Endodermal cell (in vitro differentiated cells): ENCODE results near the gene CCDC33. TPM values are rescaled to one million over a fixed set of nuclear protein-coding genes. Genes with fewer than 3 reads are reported as not detected.

Experiments
- DNase-seq: peaks from one replicate; pipeline ENCODE4 v3.0.0-alpha.2; 2017
- H3K27ac ChIP-seq: 2 replicates; pipeline ENCODE4 v1.5.1; 2013; ENCODE audit warnings: mild to moderate bottlenecking, low read depth, low read length, moderate library complexity
- H3K27me3 ChIP-seq: 2 replicates; pipeline ENCODE4 v1.6.1; 2013; ENCODE audit warnings: mild to moderate bottlenecking, low read length, moderate library complexity; ENCODE audit not compliant: insufficient read depth, control insufficient read depth, poor library complexity, severe bottlenecking
- H3K36me3 ChIP-seq: 2 replicates; pipeline ENCODE4 v1.7.0; 2013; ENCODE audit warnings: mild to moderate bottlenecking, low read length, moderate library complexity; ENCODE audit not compliant: control insufficient read depth, insufficient read depth
- H3K4me1 ChIP-seq: one replicate; pipeline ENCODE4 v1.7.0; 2013; ENCODE audit warnings: low read length; ENCODE audit not compliant: control insufficient read depth, insufficient read depth
- H3K4me3 ChIP-seq: 2 replicates; pipeline ENCODE4 v1.5.1; 2013; ENCODE audit warnings: mild to moderate bottlenecking, low read length, moderate library complexity
- H3K9ac ChIP-seq: 2 replicates; pipeline ENCODE4 v1.6.1; 2013; ENCODE audit warnings: mild to moderate bottlenecking, low read length, moderate library complexity; ENCODE audit not compliant: poor library complexity, severe bottlenecking; ENCODE audit errors: extremely low read depth
- H3K9me3 ChIP-seq: 2 replicates; pipeline ENCODE4 v1.6.1; 2013; ENCODE audit warnings: mild to moderate bottlenecking, low read length, moderate library complexity; ENCODE audit not compliant: control insufficient read depth
- H3K27ac Mint-ChIP-seq: 2 replicates; pipeline ENCODE4 v1.8.0; 2020; ENCODE audit warnings: mixed read lengths
- H3K27me3 Mint-ChIP-seq: 2 replicates; pipeline ENCODE4 v1.8.0; 2021; ENCODE audit warnings: mild to moderate bottlenecking, mixed read lengths; ENCODE audit not compliant: insufficient read depth
- H3K36me3 Mint-ChIP-seq: 2 replicates; pipeline ENCODE4 v1.8.0; 2020; ENCODE audit warnings: low read depth, mixed read lengths
- H3K4me1 Mint-ChIP-seq: 2 replicates; pipeline ENCODE4 v1.8.0; 2020; ENCODE audit warnings: mixed read lengths
- H3K4me3 Mint-ChIP-seq: 2 replicates; pipeline ENCODE4 v1.8.0; 2020; ENCODE audit warnings: mild to moderate bottlenecking, moderate library complexity, mixed read lengths
- H3K9me3 Mint-ChIP-seq: 2 replicates; pipeline ENCODE4 v1.8.0; 2020; ENCODE audit warnings: mild to moderate bottlenecking, mixed read lengths
- WGBS, 2 experiments: methylation state at CpG; one replicate each; pipeline versions ENCODE4 v1.1.5 to v1.1.7; 2013; ENCODE audit warnings: missing lambda C conversion rate in 2 of 2, mixed read lengths in 1 of 2; ENCODE audit not compliant: insufficient coverage in 1 of 2, insufficient read length in 1 of 2; 5-methylcytosine and 5-hydroxymethylcytosine counted together
- total RNA-seq, 2 donors: library from RNA; stranded (reverse); fragmentation: NEBNext Ultra II Directional in 1 of 2; extraction: Animal tissue kit (Norgen Biotek cat#: 25700) in 1 of 2; gene quantifications; 2 replicates in 1 of 2; 3 replicates in 1 of 2; pipeline ENCODE4 v1.2.1, GENCODE V29; 2021
- TF ChIP-seq, protein P1 (sequence below): fragments of 200-600 bp; sonication (generic); conservative IDR thresholded peaks from 2 replicates; pipeline ENCODE4 v1.5.0; 2021; ENCODE audit warnings: antibody characterized with exemption, mild to moderate bottlenecking

CCDC33 gene
- total RNA-seq, 2 donors from 2014 or later = 2.8 to 3.5 TPM

DNA sequence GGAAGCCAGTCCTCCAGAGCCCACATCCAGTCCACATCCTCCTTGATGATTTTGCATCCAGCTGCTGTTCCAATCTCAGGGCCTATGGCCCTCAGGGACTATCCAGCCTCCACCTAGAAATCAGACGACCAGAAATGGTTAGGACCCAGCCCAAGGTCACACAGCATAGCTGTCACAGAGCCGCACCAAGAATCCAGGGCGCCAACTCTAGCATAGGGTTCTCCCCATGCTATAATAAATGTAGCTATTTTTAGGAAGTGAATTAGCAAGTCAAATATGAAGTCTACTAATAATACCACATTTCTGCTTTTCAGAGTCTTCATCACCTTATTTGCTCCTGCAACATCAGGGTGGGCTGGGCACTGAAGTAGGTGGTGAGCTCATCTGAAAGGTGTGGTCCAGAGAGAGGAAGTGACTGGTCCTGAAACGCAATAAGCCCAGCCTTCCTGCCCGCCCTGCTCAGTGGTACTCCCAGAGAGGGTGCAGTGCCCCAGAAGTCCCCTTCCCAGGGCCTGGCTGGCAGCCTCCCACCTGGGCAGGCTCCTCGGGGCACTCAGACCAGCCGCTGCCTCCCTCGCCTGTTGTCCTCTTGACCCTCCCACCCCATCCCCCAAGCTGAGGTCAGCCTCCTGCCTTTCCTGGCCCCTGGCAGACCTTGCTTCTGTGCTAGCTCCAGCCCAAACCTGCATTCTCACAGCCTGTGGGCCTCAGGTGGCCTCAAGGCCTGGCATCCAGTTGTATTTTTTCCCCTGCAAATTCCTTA lies 148.9 kb downstream of the CCDC33 start:
- TF ChIP-seq, protein P1, sequence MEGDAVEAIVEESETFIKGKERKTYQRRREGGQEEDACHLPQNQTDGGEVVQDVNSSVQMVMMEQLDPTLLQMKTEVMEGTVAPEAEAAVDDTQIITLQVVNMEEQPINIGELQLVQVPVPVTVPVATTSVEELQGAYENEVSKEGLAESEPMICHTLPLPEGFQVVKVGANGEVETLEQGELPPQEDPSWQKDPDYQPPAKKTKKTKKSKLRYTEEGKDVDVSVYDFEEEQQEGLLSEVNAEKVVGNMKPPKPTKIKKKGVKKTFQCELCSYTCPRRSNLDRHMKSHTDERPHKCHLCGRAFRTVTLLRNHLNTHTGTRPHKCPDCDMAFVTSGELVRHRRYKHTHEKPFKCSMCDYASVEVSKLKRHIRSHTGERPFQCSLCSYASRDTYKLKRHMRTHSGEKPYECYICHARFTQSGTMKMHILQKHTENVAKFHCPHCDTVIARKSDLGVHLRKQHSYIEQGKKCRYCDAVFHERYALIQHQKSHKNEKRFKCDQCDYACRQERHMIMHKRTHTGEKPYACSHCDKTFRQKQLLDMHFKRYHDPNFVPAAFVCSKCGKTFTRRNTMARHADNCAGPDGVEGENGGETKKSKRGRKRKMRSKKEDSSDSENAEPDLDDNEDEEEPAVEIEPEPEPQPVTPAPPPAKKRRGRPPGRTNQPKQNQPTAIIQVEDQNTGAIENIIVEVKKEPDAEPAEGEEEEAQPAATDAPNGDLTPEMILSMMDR = no peak
- no peaks in the 10 kb centered on the region for H3K9me3 Mint-ChIP-seq
- DNase-seq = no peak
- no peaks in the 10 kb centered on the region for H3K9me3 ChIP-seq
- no peak overlapping the region for H3K27ac ChIP-seq
- 83 to 84% methylated on average over 1 to 8 of the region's 8 CpGs for WGBS, 2 experiments
- peaks cover 12% of the 10 kb centered on the region for H3K4me1 Mint-ChIP-seq
- no peaks in the 10 kb centered on the region for H3K4me1 ChIP-seq
- no peaks in the 10 kb centered on the region for H3K27me3 ChIP-seq
- H3K36me3 ChIP-seq = no peaks in the 10 kb centered on the region
- no peak overlapping the region for H3K27ac Mint-ChIP-seq
- H3K36me3 Mint-ChIP-seq = no peaks in the 10 kb centered on the region
- no peak overlapping the region for H3K4me3 ChIP-seq
- H3K9ac ChIP-seq = no peak overlapping the region
- H3K27me3 Mint-ChIP-seq = no peaks in the 10 kb centered on the region
- H3K4me3 Mint-ChIP-seq = no peak overlapping the region

DNA sequence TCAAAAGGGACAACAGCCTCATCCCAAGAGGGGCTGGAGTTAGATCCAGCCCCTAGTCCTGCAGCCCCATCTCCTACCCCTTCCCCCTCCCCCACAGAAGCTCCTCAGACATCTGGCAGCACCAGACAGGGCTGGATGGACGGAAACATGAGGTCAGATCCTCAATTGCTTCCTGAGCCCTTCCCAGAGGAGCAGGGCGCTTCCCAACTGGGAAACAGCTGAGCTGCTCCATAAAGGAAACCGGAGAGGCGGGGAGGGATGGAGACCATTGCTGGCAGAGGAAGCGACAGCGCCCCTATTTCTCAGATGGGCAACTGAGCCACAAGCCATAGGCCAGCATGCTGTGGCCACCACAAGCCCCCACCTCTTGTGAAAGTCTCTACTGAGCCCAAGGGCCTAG lies 149.6 kb downstream of the CCDC33 start:
- H3K4me1 ChIP-seq = no peaks in the 10 kb centered on the region
- Mint-ChIP-seq H3K36me3 (no peaks in the 10 kb centered on the region), H3K4me1 (peaks cover 13% of the 10 kb centered on the region), H3K9me3 (no peaks in the 10 kb centered on the region), H3K27me3 (no peaks in the 10 kb centered on the region), H3K27ac (no peak overlapping the region), H3K4me3 (no peak overlapping the region)
- no peaks in the 10 kb centered on the region for H3K36me3 ChIP-seq
- no peaks in the 10 kb centered on the region for H3K27me3 ChIP-seq
- TF ChIP-seq, protein P1 = no peak
- 86 to 95% methylated on average over 5 to 6 of the region's 6 CpGs for WGBS, 2 experiments
- no peak overlapping the region for H3K27ac ChIP-seq
- H3K4me3 ChIP-seq = no peak overlapping the region
- H3K9me3 ChIP-seq = no peaks in the 10 kb centered on the region
- no peak for DNase-seq
- no peak overlapping the region for H3K9ac ChIP-seq

Other genes starting within 250 kb of the CCDC33 start
- 1 to 10 TPM; 4.4 to 5.5 TPM for gene STOML1, start 244.0 kb upstream of the CCDC33 start, total RNA-seq
- 10 to 100 TPM; 26.5 to 28.9 TPM for gene PML, start 241.6 kb upstream of the CCDC33 start, total RNA-seq
- gene GOLGA6A, start 153.8 kb upstream of the CCDC33 start, total RNA-seq = under 1 TPM; 0.75 to 0.86 TPM
- not detected for gene ISLR2, start 105.7 kb upstream of the CCDC33 start, total RNA-seq
- under 1 TPM in 1 of 2 donors, not detected in 1; 0.29 TPM for gene ISLR, start 62.6 kb upstream of the CCDC33 start, total RNA-seq
- gene STRA6, start 33.5 kb upstream of the CCDC33 start, total RNA-seq = 10 to 100 TPM; 18.2 to 26.2 TPM
- gene CYP11A1, start 131.3 kb downstream of the CCDC33 start, total RNA-seq = 1 to 10 TPM; 4.8 to 5.3 TPM
- gene SEMA7A, start 197.6 kb downstream of the CCDC33 start, total RNA-seq = 1 to 10 TPM; 8.1 to 8.2 TPM
- gene UBL7, start 224.8 kb downstream of the CCDC33 start, total RNA-seq = 10 to 100 TPM; 38.5 to 52.6 TPM